ENCODE measurements around the gene ZNF267.
"Not testable (repeated sequence)": the region's sequence is repeated elsewhere in the genome, so short reads cannot be mapped to it uniquely, and the experiment has no call there.

- not testable (repeated sequence) for TF ChIP-seq CTCF (IDR thresholded peaks at IDR 0.05; ENCODE audit: poor library complexity, severe bottlenecking); EZH2 (IDR thresholded peaks at IDR 0.05; ENCODE audit: borderline replicate concordance, insufficient read depth, low read length, poor library complexity, severe bottlenecking); TAF1 (IDR thresholded peaks at IDR 0.05; ENCODE audit: low read depth); POLR2AphosphoS5 (IDR thresholded peaks at IDR 0.05); EP300 (conservative IDR thresholded peaks at IDR 0.05; ENCODE audit: poor library complexity, severe bottlenecking)
- TF ChIP-seq, protein P1, sequence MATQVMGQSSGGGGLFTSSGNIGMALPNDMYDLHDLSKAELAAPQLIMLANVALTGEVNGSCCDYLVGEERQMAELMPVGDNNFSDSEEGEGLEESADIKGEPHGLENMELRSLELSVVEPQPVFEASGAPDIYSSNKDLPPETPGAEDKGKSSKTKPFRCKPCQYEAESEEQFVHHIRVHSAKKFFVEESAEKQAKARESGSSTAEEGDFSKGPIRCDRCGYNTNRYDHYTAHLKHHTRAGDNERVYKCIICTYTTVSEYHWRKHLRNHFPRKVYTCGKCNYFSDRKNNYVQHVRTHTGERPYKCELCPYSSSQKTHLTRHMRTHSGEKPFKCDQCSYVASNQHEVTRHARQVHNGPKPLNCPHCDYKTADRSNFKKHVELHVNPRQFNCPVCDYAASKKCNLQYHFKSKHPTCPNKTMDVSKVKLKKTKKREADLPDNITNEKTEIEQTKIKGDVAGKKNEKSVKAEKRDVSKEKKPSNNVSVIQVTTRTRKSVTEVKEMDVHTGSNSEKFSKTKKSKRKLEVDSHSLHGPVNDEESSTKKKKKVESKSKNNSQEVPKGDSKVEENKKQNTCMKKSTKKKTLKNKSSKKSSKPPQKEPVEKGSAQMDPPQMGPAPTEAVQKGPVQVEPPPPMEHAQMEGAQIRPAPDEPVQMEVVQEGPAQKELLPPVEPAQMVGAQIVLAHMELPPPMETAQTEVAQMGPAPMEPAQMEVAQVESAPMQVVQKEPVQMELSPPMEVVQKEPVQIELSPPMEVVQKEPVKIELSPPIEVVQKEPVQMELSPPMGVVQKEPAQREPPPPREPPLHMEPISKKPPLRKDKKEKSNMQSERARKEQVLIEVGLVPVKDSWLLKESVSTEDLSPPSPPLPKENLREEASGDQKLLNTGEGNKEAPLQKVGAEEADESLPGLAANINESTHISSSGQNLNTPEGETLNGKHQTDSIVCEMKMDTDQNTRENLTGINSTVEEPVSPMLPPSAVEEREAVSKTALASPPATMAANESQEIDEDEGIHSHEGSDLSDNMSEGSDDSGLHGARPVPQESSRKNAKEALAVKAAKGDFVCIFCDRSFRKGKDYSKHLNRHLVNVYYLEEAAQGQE (IDR thresholded peaks at IDR 0.05; ENCODE audit: borderline replicate concordance) = not testable (repeated sequence)
Measured at GRCh38 chr16:31951806-31952205, 78.2 kb downstream of the ZNF267 start.

All from neural cell (in vitro differentiated cells).